GM18861 (cell line): ENCODE measurements around the gene COQ3.

Experiments used
- ATAC-seq: cut with Tn5 transposase; IDR thresholded peaks from one replicate; pipeline ENCODE4 v1.9.1; 2021; ENCODE audit not compliant: unreplicated experiment

The COQ3 gene

DNA sequence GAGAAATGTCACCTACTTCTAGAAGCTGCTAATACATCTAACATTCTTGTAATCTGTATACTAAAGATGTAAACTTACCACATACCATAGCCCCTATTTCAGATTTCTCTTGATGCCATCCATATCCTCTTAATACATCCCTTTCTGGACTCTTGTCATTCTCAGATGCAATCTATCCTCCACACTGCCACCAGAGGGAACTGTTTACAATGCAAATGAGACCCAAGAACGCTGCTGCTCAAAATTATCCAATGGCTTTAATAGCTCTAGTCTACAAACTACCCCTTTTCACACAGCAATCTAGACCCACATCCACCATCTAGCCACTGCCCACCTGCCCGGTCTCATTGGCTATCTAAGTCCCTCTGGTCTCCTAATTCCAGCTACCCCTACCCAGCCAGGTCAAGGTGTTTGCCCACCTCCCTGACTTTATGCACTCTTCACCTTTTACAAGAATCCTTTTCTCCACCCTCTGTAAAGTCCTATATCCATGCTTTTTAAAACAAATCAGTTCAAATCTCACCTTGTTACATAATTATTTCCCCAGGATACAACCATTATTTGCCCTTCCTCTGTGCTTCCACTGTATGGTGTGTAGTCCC is 59.4 kb downstream of the COQ3 start:
- ATAC-seq = peak; percentile 28

DNA sequence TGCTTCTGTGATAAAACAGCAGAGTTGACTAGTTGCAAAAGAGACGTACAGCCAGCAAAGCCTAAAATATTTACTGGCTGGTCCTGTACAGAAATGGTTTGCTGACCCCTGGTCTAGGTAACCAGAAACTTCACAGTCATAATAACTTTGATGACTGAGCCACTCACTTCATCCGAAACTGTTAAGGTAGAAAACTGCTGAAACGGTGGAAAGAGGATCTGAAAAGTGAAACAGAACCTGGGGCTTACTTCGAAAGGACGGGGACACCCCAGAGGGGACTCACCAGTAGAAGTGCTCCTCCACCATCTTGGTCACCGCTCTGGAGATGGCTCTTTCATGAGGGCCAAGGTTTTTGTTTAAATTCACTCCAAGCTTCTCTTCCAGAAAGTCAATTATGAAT is 60.9 kb downstream of the COQ3 start:
- ATAC-seq = peak; percentile 89

DNA sequence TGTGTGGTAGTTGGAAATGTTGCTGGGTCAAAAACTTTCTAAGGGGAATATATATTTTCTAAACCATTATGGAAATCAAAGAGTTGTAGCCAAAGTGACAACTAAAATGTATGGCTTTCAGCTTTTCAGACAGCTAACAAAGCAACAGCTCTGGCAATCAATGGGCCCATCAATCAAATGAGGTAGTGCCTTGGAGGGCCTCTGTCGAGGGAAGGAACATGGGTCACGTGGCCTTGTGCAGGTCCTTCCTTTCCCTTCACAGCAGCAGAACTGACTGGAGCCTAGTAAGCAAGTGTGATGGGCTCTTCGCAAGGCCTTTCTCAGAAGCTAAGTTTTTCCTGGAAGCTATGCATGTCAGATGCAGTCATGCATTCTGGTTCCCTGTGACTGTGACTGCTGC is 62.5 kb downstream of the COQ3 start:
- no peak for ATAC-seq

DNA sequence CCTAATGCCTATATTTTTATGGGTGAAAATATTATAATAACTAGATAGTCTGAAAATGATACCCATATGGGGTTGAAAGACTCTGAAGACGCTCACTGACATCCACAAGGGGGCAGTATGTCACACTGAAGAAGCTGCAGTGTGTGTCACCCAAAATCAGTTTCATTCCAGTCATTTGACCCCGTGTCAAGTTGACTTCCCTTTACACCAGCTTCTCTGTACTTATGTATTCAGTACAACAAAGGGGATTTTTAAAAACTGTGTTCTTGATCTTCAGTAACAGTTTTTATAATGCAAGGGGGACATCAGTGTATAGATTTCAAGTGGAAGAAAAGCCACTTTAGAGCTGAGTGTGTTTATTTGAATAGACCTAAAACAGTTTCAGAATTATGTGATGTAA is 63.8 kb downstream of the COQ3 start:
- peak; percentile 66 for ATAC-seq

DNA sequence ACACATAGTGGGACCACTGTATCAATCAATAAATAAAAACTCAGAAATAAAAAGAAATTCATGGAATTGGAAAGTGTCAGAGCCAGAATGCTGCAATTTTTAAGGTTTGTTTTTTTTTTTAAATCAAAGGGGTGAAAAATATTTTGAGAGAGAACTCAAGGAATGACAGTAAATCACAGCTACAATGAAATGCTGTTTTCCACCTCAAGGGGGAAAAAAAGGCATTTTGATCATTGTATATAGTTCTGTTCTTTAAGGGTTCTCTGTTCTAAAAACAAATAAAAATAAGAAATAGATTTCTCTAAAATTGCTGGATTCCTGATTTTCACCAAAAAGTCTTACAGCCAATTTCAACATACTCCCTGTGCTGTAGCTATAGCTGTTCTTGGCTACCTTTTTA is 69.0 kb downstream of the COQ3 start:
- ATAC-seq = no peak
